Measurements from ENCODE around the gene AP4E1.
"Not testable (repeated sequence)": the region's sequence is repeated elsewhere in the genome, so short reads cannot be mapped to it uniquely, and the experiment has no call there.

AP4E1 gene

DNA sequence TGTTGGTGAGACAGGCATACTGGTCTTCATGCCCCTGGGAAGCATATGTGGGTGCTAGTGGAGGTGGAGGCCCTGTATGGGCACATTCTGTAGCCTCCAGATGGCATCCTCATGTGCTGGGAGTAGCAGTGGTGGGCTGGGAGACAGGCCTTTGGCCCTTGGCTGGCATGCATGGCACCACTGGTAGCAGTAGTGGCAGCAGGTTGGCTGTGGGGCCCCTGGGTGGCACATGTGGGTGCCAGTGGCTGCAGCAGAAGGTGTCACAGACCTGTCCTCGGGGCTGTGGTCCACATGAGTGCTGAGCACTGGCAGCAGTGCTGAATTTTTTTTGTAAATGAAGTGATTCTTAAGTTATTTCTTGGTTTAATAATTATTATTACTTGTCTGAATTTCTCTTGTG lies 115.0 kb downstream of the AP4E1 start:
- H3K4me3 ChIP-seq (ENCODE audit: low read depth, low read length): no peak overlapping the region
- H3K4me1 ChIP-seq (ENCODE audit: control insufficient read depth, insufficient read depth, low read length): no peaks in the 10 kb centered on the region
- no peaks in the 10 kb centered on the region for H3K27me3 ChIP-seq (ENCODE audit: control insufficient read depth, insufficient read depth, low read length)
- H3K9me3 ChIP-seq (ENCODE audit: control insufficient read depth, insufficient read depth, low read length): no peaks in the 10 kb centered on the region
- no peak overlapping the region for H3K9ac ChIP-seq (ENCODE audit: low read depth, low read length)
- no peak overlapping the region for H3K27ac ChIP-seq (ENCODE audit: low read depth, low read length)
- H3K36me3 ChIP-seq (ENCODE audit: control insufficient read depth, insufficient read depth, low read length): no peaks in the 10 kb centered on the region

DNA sequence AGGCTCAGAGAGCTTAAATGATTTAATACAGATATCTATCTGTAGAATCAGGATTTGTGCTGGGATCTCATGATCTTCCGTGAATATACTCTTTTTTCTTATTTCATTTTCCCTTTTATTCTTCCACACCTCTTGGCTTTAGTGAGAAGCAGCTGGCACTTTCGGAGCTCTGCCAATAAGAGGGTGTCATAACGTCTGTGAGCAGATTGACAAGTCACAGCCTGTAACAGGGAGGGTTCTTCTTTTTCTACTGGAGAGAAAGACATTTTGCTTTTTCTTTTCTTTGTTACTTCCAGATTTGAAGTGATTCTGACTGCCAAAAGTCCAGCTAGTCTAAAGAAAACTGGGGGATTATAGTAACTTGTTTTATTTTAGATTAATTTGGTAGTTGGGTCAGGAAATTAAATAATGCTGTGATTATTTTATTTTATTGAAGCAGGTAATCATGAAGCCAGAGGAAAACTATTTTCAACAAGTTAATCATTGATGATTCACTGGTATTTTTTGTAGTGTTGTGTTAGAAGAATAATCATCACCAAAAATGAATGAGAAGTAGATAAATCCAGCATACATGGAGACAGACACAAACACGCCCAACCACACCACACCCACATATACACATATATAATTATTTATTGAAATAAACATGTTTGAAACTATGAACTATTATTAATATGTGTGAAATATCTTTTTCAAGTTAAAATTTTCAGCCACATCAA lies 116.4 kb downstream of the AP4E1 start:
- H3K4me3 ChIP-seq (ENCODE audit: low read depth, low read length): no peak overlapping the region
- no peaks in the 10 kb centered on the region for H3K4me1 ChIP-seq (ENCODE audit: control insufficient read depth, insufficient read depth, low read length)
- no peaks in the 10 kb centered on the region; the same call in 1 of the 2 replicates for H3K9me3 ChIP-seq (ENCODE audit: control insufficient read depth, insufficient read depth, low read length)
- no peak overlapping the region for H3K9ac ChIP-seq (ENCODE audit: low read depth, low read length)
- H3K27ac ChIP-seq (ENCODE audit: low read depth, low read length): no peak overlapping the region
- no peaks in the 10 kb centered on the region for H3K36me3 ChIP-seq (ENCODE audit: control insufficient read depth, insufficient read depth, low read length)
- H3K27me3 ChIP-seq (ENCODE audit: control insufficient read depth, insufficient read depth, low read length): no peaks in the 10 kb centered on the region

DNA sequence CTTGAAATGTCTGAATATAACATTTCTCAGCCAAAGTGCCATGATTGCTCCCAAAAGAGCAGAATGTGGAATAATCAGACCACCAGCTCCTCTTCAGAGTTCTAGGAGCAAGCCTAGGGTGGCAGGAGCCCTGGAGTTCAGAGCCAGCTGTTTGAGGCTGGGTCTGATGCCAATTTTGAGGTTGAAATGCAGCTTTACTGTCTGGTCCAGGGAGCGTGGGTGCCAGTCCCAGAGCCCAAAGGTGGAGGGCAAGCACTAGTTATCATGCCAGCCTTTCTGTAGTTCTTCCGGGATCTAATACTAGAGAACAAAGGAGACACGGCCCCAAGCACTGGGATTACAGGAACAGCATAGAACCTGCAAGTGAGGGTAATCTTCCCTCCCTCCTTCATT lies 117.0 kb downstream of the AP4E1 start:
- Histone ChIP-seq H3K9me3 (ENCODE audit: control insufficient read depth, insufficient read depth, low read length) (no peaks in the 10 kb centered on the region; the same call in 1 of the 2 replicates), H3K4me3 (ENCODE audit: low read depth, low read length) (no peak overlapping the region), H3K27me3 (ENCODE audit: control insufficient read depth, insufficient read depth, low read length) (no peaks in the 10 kb centered on the region), H3K4me1 (ENCODE audit: control insufficient read depth, insufficient read depth, low read length) (no peaks in the 10 kb centered on the region), H3K27ac (ENCODE audit: low read depth, low read length) (no peak overlapping the region), H3K9ac (ENCODE audit: low read depth, low read length) (no peak overlapping the region), H3K36me3 (ENCODE audit: control insufficient read depth, insufficient read depth, low read length) (no peaks in the 10 kb centered on the region)

DNA sequence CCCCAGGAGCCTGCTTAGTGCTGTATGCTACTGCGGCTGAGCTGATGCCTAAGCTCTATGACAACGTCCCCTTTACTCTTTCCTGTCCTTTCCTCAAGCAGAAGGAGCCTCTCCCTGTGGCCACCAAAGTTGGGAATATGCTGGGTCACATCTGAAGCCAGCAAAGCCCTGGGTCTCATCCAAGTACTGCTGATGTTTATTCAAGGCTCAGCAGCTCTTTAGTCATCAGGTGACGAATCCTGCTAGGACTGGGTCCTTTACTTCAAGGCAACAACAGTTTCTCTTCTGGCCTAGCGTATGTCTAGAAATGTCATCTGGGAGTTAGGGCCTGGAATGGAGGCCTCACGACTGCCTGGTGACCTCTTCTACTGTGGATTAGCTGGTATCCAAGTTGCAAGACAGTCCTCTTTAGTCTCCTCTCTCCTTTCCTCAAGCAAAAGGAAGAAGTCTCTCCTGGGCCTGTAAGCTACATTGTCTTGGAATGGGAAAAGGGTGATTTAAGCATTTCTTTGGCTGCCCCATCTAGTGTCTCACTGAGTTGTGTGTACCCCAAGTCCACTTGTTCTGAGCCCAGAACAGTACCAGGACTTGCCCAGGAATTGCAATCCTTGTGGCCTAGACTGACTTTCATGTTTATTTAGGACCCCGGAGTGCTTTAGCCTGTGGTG lies 122.3 kb downstream of the AP4E1 start:
- Histone ChIP-seq H3K36me3 (ENCODE audit: control insufficient read depth, insufficient read depth, low read length) (no peaks in the 10 kb centered on the region), H3K4me1 (ENCODE audit: control insufficient read depth, insufficient read depth, low read length) (no peaks in the 10 kb centered on the region), H3K27ac (ENCODE audit: low read depth, low read length) (no peak overlapping the region), H3K9ac (ENCODE audit: low read depth, low read length) (no peak overlapping the region), H3K9me3 (ENCODE audit: control insufficient read depth, insufficient read depth, low read length) (peaks cover 5% of the 10 kb centered on the region; the same call in 1 of the 2 replicates), H3K27me3 (ENCODE audit: control insufficient read depth, insufficient read depth, low read length) (no peaks in the 10 kb centered on the region), H3K4me3 (ENCODE audit: low read depth, low read length) (no peak overlapping the region)

DNA sequence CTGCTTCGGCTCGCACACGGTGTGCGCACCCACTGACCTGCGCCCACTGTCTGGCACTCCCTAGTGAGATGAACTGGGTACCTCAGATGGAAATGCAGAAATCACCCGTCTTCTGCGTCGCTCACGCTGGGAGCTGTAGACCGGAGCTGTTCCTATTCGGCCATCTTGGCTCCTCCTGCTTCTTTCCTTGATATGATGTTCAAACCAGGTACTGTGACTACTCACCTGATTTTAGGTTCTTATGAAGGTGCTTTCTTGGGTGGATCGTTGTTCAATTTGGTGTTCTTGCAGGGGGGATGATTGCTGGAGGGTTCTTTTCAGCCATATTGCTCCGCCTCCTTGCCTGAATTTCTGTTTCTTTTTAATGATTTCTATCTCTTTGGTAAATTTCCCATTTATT lies 129.0 kb downstream of the AP4E1 start:
- H3K9ac ChIP-seq (ENCODE audit: low read depth, low read length); H3K27ac ChIP-seq (ENCODE audit: low read depth, low read length); H3K27me3 ChIP-seq (ENCODE audit: control insufficient read depth, insufficient read depth, low read length); H3K9me3 ChIP-seq (ENCODE audit: control insufficient read depth, insufficient read depth, low read length); H3K36me3 ChIP-seq (ENCODE audit: control insufficient read depth, insufficient read depth, low read length): not testable (repeated sequence)
- H3K4me3 ChIP-seq (ENCODE audit: low read depth, low read length): peak overlapping the region; percentile 53
- H3K4me1 ChIP-seq (ENCODE audit: control insufficient read depth, insufficient read depth, low read length): peaks cover 13% of the 10 kb centered on the region; the same call in 1 of the 2 replicates

DNA sequence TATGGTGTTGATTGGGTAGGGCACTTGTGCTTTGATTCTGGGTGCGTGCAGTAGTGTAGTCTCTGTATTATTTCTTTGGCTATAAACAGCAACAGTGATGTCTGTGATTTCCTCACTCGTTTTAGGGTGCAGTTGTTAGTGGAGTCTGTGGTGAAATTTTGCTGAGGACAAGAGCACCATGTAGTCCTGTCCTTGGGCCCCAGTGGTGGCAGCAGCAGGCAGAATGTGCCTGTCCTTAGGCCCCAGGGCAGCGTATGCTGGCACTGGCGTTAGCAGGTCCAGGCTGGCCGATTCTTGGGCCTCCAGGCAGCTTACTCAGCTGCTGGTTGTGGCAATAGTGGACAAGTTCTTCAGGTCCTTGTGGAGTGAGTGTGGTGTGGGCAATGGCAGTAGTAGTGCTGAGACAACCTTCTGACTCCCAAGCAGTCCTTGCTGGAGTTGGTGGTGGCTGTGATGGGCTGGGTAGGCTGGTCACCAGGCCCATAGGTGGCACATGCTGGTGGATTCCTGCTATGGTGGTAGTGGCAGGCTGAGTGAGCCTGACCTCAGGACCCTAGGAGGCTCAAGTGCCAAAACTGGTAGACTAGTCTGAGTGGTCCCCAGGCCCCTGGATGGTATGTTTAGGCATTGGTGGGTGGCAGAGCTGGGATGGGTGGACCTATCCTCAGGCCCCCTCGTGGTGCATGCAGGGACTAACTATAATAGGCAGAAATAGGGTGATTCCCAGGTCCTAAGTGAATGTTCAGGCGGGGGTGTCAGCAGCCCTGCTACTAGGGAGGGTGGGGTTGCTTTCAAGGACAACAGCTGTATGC lies 129.9 kb downstream of the AP4E1 start:
- no peak overlapping the region for H3K27ac ChIP-seq (ENCODE audit: low read depth, low read length)
- H3K27me3 ChIP-seq (ENCODE audit: control insufficient read depth, insufficient read depth, low read length): no peaks in the 10 kb centered on the region
- H3K36me3 ChIP-seq (ENCODE audit: control insufficient read depth, insufficient read depth, low read length): no peaks in the 10 kb centered on the region
- H3K4me3 ChIP-seq (ENCODE audit: low read depth, low read length): peak overlapping the region; percentile 53; the same call in 1 of the 2 replicates
- H3K9ac ChIP-seq (ENCODE audit: low read depth, low read length): no peak overlapping the region
- H3K4me1 ChIP-seq (ENCODE audit: control insufficient read depth, insufficient read depth, low read length): peaks cover 13% of the 10 kb centered on the region; the same call in 1 of the 2 replicates
- H3K9me3 ChIP-seq (ENCODE audit: control insufficient read depth, insufficient read depth, low read length): 0 out of 2 replicates have a peak, but pooled peaks cover 5% of the 10 kb centered on the region

DNA sequence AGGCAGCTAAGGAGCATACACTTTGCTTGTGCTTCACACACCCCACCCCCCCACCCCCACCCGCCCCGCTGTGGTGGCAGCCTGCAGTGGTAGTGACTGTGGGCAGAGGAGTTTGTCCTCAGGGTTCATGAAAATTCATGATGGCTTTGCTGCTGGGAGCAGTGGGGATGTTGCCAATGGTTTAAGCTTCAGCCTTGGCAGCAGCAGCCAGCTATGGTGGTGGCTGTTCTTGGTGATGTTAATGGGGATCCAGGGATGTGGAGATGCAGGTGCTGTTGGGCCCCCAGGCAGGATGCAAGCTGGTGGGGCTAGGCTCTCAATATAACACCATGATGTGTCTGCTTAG lies 130.5 kb downstream of the AP4E1 start:
- Histone ChIP-seq H3K4me3 (ENCODE audit: low read depth, low read length) (no peak overlapping the region), H3K4me1 (ENCODE audit: control insufficient read depth, insufficient read depth, low read length) (peaks cover 16% of the 10 kb centered on the region), H3K27ac (ENCODE audit: low read depth, low read length) (no peak overlapping the region), H3K9ac (ENCODE audit: low read depth, low read length) (no peak overlapping the region), H3K36me3 (ENCODE audit: control insufficient read depth, insufficient read depth, low read length) (no peaks in the 10 kb centered on the region), H3K27me3 (ENCODE audit: control insufficient read depth, insufficient read depth, low read length) (no peaks in the 10 kb centered on the region), H3K9me3 (ENCODE audit: control insufficient read depth, insufficient read depth, low read length) (0 out of 2 replicates have a peak, but pooled peaks cover 5% of the 10 kb centered on the region)

DNA sequence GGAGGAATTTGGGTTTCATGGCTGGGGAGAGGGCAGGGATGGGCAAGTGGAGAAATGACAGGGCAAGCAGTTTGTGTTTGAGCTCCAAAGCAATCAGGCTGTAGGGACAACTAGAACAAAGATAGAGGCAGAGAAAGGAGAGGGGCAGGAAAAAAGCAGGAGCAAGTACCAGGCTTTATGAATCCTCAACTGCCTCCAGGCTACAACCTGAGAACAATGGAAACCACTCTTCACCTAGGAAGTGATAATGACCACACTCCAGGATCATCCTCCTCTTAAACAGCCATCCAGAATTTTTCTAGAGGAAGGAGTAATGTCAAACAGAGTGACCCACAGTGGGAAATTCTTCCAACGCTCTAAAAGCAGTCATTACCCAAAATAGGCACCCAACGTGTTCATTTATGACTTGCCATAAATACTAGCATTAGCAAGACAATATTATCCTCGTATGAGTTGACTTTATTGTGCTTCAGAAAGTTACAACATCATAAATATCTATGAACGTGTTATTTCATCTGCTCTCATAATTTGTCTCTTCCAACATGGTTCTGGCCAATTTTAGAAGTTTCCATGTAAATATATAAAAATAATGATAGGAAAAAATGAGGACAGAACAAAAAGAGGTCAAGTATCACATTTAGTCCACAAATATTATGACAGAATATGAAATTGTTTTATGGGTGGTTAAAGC lies 135.7 kb downstream of the AP4E1 start:
- H3K9ac ChIP-seq (ENCODE audit: low read depth, low read length): no peak overlapping the region
- no peak overlapping the region for H3K27ac ChIP-seq (ENCODE audit: low read depth, low read length)
- no peak overlapping the region for H3K4me3 ChIP-seq (ENCODE audit: low read depth, low read length)
- no peaks in the 10 kb centered on the region for H3K27me3 ChIP-seq (ENCODE audit: control insufficient read depth, insufficient read depth, low read length)
- peaks cover 15% of the 10 kb centered on the region for H3K4me1 ChIP-seq (ENCODE audit: control insufficient read depth, insufficient read depth, low read length)
- H3K36me3 ChIP-seq (ENCODE audit: control insufficient read depth, insufficient read depth, low read length): no peaks in the 10 kb centered on the region
- H3K9me3 ChIP-seq (ENCODE audit: control insufficient read depth, insufficient read depth, low read length): no peaks in the 10 kb centered on the region

DNA sequence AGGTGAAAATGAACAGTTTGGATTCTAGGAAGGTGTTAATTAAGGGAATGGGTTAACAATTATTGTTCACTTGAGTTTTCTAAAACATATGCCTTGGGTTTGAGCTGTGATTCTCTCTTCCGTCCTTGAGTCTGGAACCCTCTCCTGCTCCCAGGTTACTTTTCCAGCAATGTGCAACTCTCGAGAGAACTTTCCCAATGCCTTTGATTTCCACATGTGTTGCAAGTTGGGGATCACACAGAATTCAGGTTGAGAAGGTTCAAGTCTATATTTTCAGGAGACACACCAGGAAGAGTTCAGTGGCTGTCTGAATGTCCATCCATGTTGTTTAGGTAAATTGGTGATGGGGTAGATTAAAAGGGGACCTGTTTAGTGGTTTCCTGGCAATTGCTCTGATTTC lies 137.5 kb downstream of the AP4E1 start:
- H3K27me3 ChIP-seq (ENCODE audit: control insufficient read depth, insufficient read depth, low read length): no peaks in the 10 kb centered on the region
- H3K9ac ChIP-seq (ENCODE audit: low read depth, low read length): no peak overlapping the region
- H3K36me3 ChIP-seq (ENCODE audit: control insufficient read depth, insufficient read depth, low read length): no peaks in the 10 kb centered on the region
- no peak overlapping the region for H3K4me3 ChIP-seq (ENCODE audit: low read depth, low read length)
- peaks cover 10% of the 10 kb centered on the region; the same call in 1 of the 2 replicates for H3K4me1 ChIP-seq (ENCODE audit: control insufficient read depth, insufficient read depth, low read length)
- no peaks in the 10 kb centered on the region for H3K9me3 ChIP-seq (ENCODE audit: control insufficient read depth, insufficient read depth, low read length)
- no peak overlapping the region for H3K27ac ChIP-seq (ENCODE audit: low read depth, low read length)

DNA sequence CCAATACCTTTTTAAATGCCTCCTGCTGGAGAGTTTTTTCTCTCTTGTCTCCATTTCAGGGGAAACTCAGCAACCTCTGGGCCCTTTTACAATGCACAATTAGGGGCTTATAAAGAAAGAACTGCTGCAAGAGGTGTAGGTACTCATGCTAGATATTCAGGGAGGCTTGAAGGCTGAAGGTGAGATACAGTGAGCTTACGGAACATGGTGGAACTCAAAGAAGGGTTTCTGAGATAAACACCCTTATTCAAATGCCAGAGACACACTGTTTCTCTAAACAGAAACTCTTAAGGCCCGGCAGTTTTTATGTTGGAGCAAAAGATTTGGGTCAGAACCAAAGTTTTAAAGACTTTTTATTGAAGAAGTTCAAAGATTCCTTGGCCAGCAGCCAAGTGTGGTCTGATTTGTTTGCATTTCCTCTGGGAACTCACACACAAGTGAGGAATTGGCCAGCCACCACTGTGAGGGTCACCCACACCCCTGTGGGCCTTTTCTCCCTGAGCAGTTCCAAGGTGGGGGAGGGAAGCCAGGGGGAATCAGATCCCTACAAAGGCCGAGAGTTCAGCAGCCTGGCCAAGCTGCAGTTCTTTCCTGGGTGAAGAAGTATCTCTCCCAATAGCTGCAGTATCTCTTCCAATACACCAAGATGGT lies 138.4 kb downstream of the AP4E1 start:
- Histone ChIP-seq H3K9ac (ENCODE audit: low read depth, low read length) (no peak overlapping the region), H3K9me3 (ENCODE audit: control insufficient read depth, insufficient read depth, low read length) (no peaks in the 10 kb centered on the region), H3K4me3 (ENCODE audit: low read depth, low read length) (no peak overlapping the region), H3K4me1 (ENCODE audit: control insufficient read depth, insufficient read depth, low read length) (peaks cover 10% of the 10 kb centered on the region; the same call in 1 of the 2 replicates), H3K27me3 (ENCODE audit: control insufficient read depth, insufficient read depth, low read length) (no peaks in the 10 kb centered on the region), H3K27ac (ENCODE audit: low read depth, low read length) (no peak overlapping the region), H3K36me3 (ENCODE audit: control insufficient read depth, insufficient read depth, low read length) (no peaks in the 10 kb centered on the region)
